Measurements from ENCODE around the gene MRPL28. TPM values are rescaled to one million over a fixed set of nuclear protein-coding genes. Genes with fewer than 3 reads are reported as not detected.

Gene MRPL28
- total RNA-seq, 1 experiment from 2014 or later = 61.4 TPM

- H3K27ac ChIP-seq (ENCODE audit: low read depth, low read length) = no peak overlapping the region
- no peak overlapping the region for H3K9ac ChIP-seq (ENCODE audit: low read length)
- BruUV-seq (replicated peaks) = no TSS peak
- no peaks in the 10 kb centered on the region for H3K9me2 ChIP-seq (ENCODE audit: insufficient read depth)
- H3K36me3 ChIP-seq (ENCODE audit: control insufficient read depth in 1 of 2, insufficient read depth in 2 of 2, low read length in 2 of 2) = peaks cover 0 to 7% of the 10 kb centered on the region in 2 experiments; a peak in 1 of 4 replicates
- H3K27me3 ChIP-seq (ENCODE audit: insufficient read depth, low read length) = no peaks in the 10 kb centered on the region
- no peak overlapping the region for H3K4me2 ChIP-seq (ENCODE audit: low read length)
- H3K79me2 ChIP-seq (ENCODE audit: insufficient read depth, low read length) = peaks cover 80% of the 10 kb centered on the region
- H3K4me1 ChIP-seq (ENCODE audit: control insufficient read depth in 1 of 2, insufficient read depth in 2 of 2, low read length in 2 of 2) = peaks cover 0 to 7% of the 10 kb centered on the region in 2 experiments; a peak in 1 of 4 replicates
- ATAC-seq (no peak), DNase-seq (ENCODE audit: low read depth, low spot score) (no peak)
- intact Hi-C loops (cut with micrococcal nuclease) = no loop called here
- H3K4me3 ChIP-seq (replicated peaks in 1 of 2; ENCODE audit: low read depth in 1 of 2, low read length in 2 of 2) = no peak overlapping the region
- H2AFZ ChIP-seq (ENCODE audit: low read depth, low read length, poor library complexity, severe bottlenecking) = no peak overlapping the region
- TF ChIP-seq CEBPB (IDR thresholded peaks at IDR 0.05; ENCODE audit: low read depth) (no peak), SP1 (IDR thresholded peaks at IDR 0.05; ENCODE audit: low read depth) (no peak), ZBTB33 (IDR thresholded peaks at IDR 0.05; ENCODE audit: extremely low read depth, insufficient replicate concordance, low read length) (no peak), POLR2AphosphoS5 (IDR thresholded peaks at IDR 0.05; ENCODE audit: low read depth, low read length) (no peak), EZH2phosphoT487 (IDR thresholded peaks at IDR 0.05; ENCODE audit: borderline replicate concordance) (no peak), EZH2 (IDR thresholded peaks at IDR 0.05) (no peak), SRF (IDR thresholded peaks at IDR 0.05; ENCODE audit: low read depth) (no peak), ZNF274 (IDR thresholded peaks at IDR 0.05; ENCODE audit: low read depth, low read length) (no peak), CTCF (IDR thresholded peaks at IDR 0.05 in 2 of 3, conservative IDR thresholded peaks at IDR 0.05 in 1 of 3; ENCODE audit: borderline replicate concordance in 1 of 3, insufficient read depth in 1 of 3, low read depth in 2 of 3, low read length in 2 of 3) (no peak), ELF1 (IDR thresholded peaks at IDR 0.05; ENCODE audit: borderline replicate concordance, low read depth) (no peak), MAX (IDR thresholded peaks at IDR 0.05) (no peak), REST (IDR thresholded peaks at IDR 0.05; ENCODE audit: low read depth) (no peak)
- ChIA-PET RAD21 (ENCODE audit: low non-redundant PET in 1 of 2, low total read pairs in 2 of 2, uncharacterized antibody in 2 of 2, unreplicated experiment in 2 of 2) (no interaction called here), CTCF (interaction anchor here (0.6 kb wide), 1 partner anchor 1615 kb away, joined by 3 read pairs; no protein-coding TSS in a partner anchor), POLR2A (no interaction called here)
- H3K9me3 ChIP-seq (ENCODE audit: control insufficient read depth in 1 of 2, insufficient read depth in 1 of 2, low read depth in 1 of 2, low read length in 2 of 2) = no peaks in the 10 kb centered on the region
- no peaks in the 10 kb centered on the region for H4K20me1 ChIP-seq (ENCODE audit: insufficient read depth)
Observed at GRCh38 chr16:342455-343213, 27.7 kb downstream of the MRPL28 start.

Data from HCT116 (cell line).